Subcutaneous abdominal adipose tissue (tissue), 5 donors: Measurements from ENCODE around the gene IKZF4.
"Not testable (repeated sequence)": the region's sequence is repeated elsewhere in the genome, so short reads cannot be mapped to it uniquely, and the experiment has no call there.

Experiments used
- H3K27ac ChIP-seq: one replicate; pipeline ENCODE4 v1.7.0; 2013; ENCODE audit warnings: low read depth, mild to moderate bottlenecking, inconsistent platforms, low read length, moderate library complexity
- H3K27me3 ChIP-seq, 5 donors: one replicate each; pipeline ENCODE4 v1.7.0; 2013; ENCODE audit warnings: low read length in 5 of 5, inconsistent platforms in 1 of 5; ENCODE audit not compliant: control insufficient read depth in 5 of 5, insufficient read depth in 4 of 5
- H3K36me3 ChIP-seq, 5 donors: one replicate each; pipeline ENCODE4 v1.7.0; 2013; ENCODE audit warnings: low read length in 5 of 5; ENCODE audit not compliant: control insufficient read depth in 5 of 5, insufficient read depth in 5 of 5
- H3K4me1 ChIP-seq, 5 donors: one replicate each; pipeline ENCODE4 v1.7.0; 2013; ENCODE audit warnings: low read length in 5 of 5, mild to moderate bottlenecking in 3 of 5, moderate library complexity in 1 of 5; ENCODE audit not compliant: control insufficient read depth in 5 of 5, insufficient read depth in 5 of 5
- H3K4me3 ChIP-seq, 5 donors: one replicate each; pipeline ENCODE4 v1.7.0; 2013; ENCODE audit warnings: low read length in 5 of 5, low read depth in 1 of 5
- H3K9ac ChIP-seq, 5 donors: one replicate each; pipeline ENCODE4 v1.7.0; 2013; ENCODE audit warnings: low read length in 5 of 5, mild to moderate bottlenecking in 4 of 5, moderate library complexity in 3 of 5
- H3K9me3 ChIP-seq, 5 donors: one replicate each; pipeline ENCODE4 v1.7.0; 2013; ENCODE audit warnings: low read length in 5 of 5; ENCODE audit not compliant: control insufficient read depth in 5 of 5
- donor health status: healthy.
- donor health status: healthy.
- donor health status: healthy.
- donor health status: healthy.
- donor health status: healthy.

The IKZF4 gene

GRCh38 chr12:56031987-56032386, 11.1 kb downstream of the IKZF4 start:
- H3K27ac ChIP-seq: no peak overlapping the region
- no peaks in the 10 kb centered on the region for H3K9me3 ChIP-seq
- H3K4me3 ChIP-seq: no peak overlapping the region
- peaks cover 0 to 50% (median 41%) of the 10 kb centered on the region in 5 donors for H3K36me3 ChIP-seq
- no peaks in the 10 kb centered on the region for H3K27me3 ChIP-seq
- no peak overlapping the region for H3K9ac ChIP-seq
- peaks cover 1 to 13% (median 4%) of the 10 kb centered on the region in 5 donors for H3K4me1 ChIP-seq

- no peak overlapping the region for H3K4me3 ChIP-seq
- H3K36me3 ChIP-seq: peaks cover 0 to 40% (median 32%) of the 10 kb centered on the region in 5 donors
- H3K9ac ChIP-seq: no peak overlapping the region
- H3K9me3 ChIP-seq: no peaks in the 10 kb centered on the region
- no peaks in the 10 kb centered on the region for H3K27me3 ChIP-seq
- H3K27ac ChIP-seq: no peak overlapping the region
- peaks cover 3 to 14% (median 8%) of the 10 kb centered on the region in 5 donors for H3K4me1 ChIP-seq
Measured at GRCh38 chr12:56034586-56035332, 13.9 kb downstream of the IKZF4 start.

- peaks cover 5 to 21% (median 15%) of the 10 kb centered on the region in 5 donors for H3K4me1 ChIP-seq
- H3K36me3 ChIP-seq: peaks cover 0 to 37% (median 31%) of the 10 kb centered on the region in 5 donors
- no peak overlapping the region for H3K27ac ChIP-seq
Measured at GRCh38 chr12:56037161-56037560, 16.3 kb downstream of the IKZF4 start.

GRCh38 chr12:56038022-56038655, 17.3 kb downstream of the IKZF4 start:
- Histone ChIP-seq H3K27me3 (no peaks in the 10 kb centered on the region), H3K4me1 (peaks cover 3 to 29% (median 23%) of the 10 kb centered on the region in 5 donors), H3K9me3 (no peaks in the 10 kb centered on the region), H3K27ac (no peak overlapping the region), H3K9ac (no peak overlapping the region), H3K36me3 (peaks cover 0 to 28% (median 21%) of the 10 kb centered on the region in 5 donors), H3K4me3 (no peak overlapping the region)

More at GRCh38 chr12:56037161-56037560, 16.3 kb downstream of the IKZF4 start:
- H3K9ac ChIP-seq: peak overlapping the region in 2 of 5 donors; percentile 48 to 51
- H3K27me3 ChIP-seq: no peaks in the 10 kb centered on the region
- peak overlapping the region in 1 of 5 donors; percentile 16 for H3K4me3 ChIP-seq
- H3K9me3 ChIP-seq: no peaks in the 10 kb centered on the region

- no peaks in the 10 kb centered on the region for H3K27me3 ChIP-seq
- no peak overlapping the region for H3K9ac ChIP-seq
- peaks cover 3 to 36% (median 25%) of the 10 kb centered on the region in 5 donors for H3K4me1 ChIP-seq
- no peak overlapping the region for H3K27ac ChIP-seq
- no peak overlapping the region for H3K4me3 ChIP-seq
- H3K9me3 ChIP-seq: no peaks in the 10 kb centered on the region
- H3K36me3 ChIP-seq: peaks cover 5 to 34% (median 24%) of the 10 kb centered on the region in 5 donors
Measured at GRCh38 chr12:56040151-56040550, 19.3 kb downstream of the IKZF4 start.

DNA sequence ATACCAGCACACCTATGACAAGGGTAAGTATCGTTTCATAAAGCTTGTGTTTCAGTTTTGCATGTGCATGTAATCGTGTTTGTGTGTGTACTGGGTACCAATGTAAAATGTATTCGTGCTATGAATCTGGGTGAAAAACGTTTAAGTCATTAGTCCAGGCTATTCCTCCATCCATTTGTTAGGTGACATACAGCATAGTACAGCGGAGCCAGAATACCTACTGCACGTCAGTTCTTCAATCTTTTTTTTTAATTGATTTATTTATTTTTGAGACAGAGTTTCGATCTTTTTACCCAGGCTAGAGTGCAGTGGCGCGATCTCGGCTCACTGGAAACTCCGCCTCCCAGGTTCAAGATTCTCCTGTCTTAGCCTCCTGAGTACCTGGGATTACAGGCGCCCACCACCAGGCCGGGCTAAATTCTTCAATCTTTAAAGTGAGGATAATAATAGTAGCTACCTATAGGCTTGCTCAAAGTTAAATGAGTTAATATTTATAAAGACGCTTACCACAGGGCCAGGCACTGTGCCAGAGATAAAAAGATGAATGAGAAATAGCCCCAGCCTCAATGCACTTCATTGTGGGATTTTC, 20.2 kb downstream of the IKZF4 start:
- Histone ChIP-seq H3K27me3 (no peaks in the 10 kb centered on the region), H3K4me3 (peak overlapping the region in 4 of 5 donors; percentile 58 to 96 (median 84)), H3K9ac (peak overlapping the region in 3 of 5 donors; percentile 15 to 66 (median 20)), H3K9me3 (no peaks in the 10 kb centered on the region), H3K4me1 (peaks cover 3 to 36% (median 25%) of the 10 kb centered on the region in 5 donors), H3K36me3 (peaks cover 9 to 34% (median 20%) of the 10 kb centered on the region in 5 donors), H3K27ac (peak overlapping the region; percentile 41)

DNA sequence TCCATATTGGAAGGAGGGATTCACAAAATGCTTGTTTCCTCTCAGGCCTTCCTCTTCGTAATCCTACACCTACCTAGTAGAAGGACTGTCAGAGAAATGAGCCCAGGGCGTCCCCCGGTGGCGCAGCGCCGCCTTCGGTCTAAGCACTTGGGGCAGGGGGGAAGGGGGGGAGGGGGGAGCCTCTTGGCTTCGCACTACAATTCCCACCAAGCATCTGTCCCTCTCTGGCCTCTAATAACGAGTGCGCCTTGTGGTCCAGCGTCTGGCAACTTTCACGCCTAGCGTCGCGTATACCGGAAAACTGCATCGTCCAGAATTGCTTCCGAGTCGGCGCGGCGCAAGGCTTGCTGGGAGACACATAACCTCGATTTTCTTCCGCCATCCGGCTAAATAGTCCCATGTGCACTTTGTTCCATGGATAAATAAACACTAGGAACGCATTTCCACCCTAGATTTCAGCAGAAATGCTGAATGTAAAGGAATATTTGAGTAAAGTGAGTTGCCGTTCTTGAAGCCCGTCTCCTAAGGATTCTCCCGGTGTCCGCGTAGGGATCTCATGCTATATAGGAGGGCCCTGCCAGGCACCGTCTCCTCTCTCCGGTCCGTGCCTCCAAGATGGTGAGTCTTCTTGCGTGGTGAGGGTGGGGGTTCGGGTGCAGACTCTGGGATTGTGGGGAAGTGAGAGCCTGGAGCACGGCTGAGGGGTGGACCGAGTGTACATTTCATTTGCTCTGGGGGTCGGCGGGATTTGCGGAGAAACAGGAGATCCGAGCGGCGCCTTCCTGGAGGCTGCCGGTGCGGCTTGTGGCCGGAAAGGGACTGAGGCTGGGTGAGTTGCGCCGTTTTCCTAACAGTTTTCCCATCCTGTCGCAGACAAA, 20.9 kb downstream of the IKZF4 start, which contains the start of gene RPS26:
TSS of gene RPS26 (plus strand) at position 367 of the 878 bp plus-strand sequence. CDS start at position 616, 249 bp downstream.
- H3K36me3 ChIP-seq: peaks cover 9 to 32% (median 20%) of the 10 kb centered on the region in 5 donors
- peak within 1 kb of the TSS; percentile 79 to 99 (median 93) for H3K9ac ChIP-seq
- no peaks in the 10 kb centered on the region for H3K27me3 ChIP-seq
- no peaks in the 10 kb centered on the region for H3K9me3 ChIP-seq
- peaks cover 3 to 36% (median 25%) of the 10 kb centered on the region in 5 donors for H3K4me1 ChIP-seq
- peak within 1 kb of the TSS; percentile 90 for H3K27ac ChIP-seq
- H3K4me3 ChIP-seq: peak within 1 kb of the TSS; percentile 74 to 98 (median 94)

- Histone ChIP-seq H3K27ac (peak overlapping the region; percentile 90), H3K4me1 (peaks cover 3 to 31% (median 22%) of the 10 kb centered on the region in 5 donors), H3K9ac (peak overlapping the region; percentile 70 to 99 (median 93)), H3K4me3 (peak overlapping the region; percentile 74 to 98 (median 94)), H3K36me3 (peaks cover 9 to 31% (median 20%) of the 10 kb centered on the region in 5 donors)
- H3K27me3 ChIP-seq, H3K9me3 ChIP-seq: not testable (repeated sequence)
Measured at GRCh38 chr12:56042430-56042813, 21.6 kb downstream of the IKZF4 start.

DNA sequence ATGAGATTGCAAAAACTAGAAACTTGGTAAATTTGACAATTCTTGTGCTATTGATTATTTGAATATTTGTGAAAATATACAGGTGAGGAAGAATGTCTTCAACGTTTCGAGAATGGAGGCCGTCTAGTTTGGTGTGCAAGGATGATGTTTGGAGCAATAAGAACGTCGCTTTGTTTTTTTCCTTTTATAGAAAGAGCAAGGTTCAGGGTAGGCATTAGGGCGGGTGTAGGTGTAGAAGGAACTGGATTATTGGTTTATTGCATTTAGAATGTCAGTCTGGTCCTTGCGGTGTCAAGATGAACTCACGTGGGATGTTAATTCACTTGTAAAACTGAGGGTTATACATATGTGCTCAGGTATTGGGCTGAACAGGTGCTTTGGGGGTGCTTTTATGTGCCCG, 22.0 kb downstream of the IKZF4 start:
- Histone ChIP-seq H3K27ac (peak overlapping the region; percentile 90), H3K4me1 (peaks cover 3 to 28% (median 21%) of the 10 kb centered on the region in 5 donors), H3K4me3 (peak overlapping the region; percentile 74 to 98 (median 94)), H3K9me3 (no peaks in the 10 kb centered on the region), H3K36me3 (peaks cover 9 to 29% (median 20%) of the 10 kb centered on the region in 5 donors), H3K27me3 (no peaks in the 10 kb centered on the region), H3K9ac (peak overlapping the region; percentile 70 to 99 (median 93))
